Activated CD8-positive, alpha-beta T cell treated with anti-CD3 and anti-CD28 coated beads for 36 hours (primary cell): ENCODE data around the gene ENAH. TPM values are rescaled to one million over a fixed set of nuclear protein-coding genes. Genes with fewer than 3 reads are reported as not detected.
A peak's percentile ranks its signal among the peaks of the same experiment; 100 is the strongest.

ENCODE experiments used
- ATAC-seq: fragments of 200-7000 bp; cut with Tn5 transposase; one replicate; pipeline ENCODE4 v1.10.0; 2021; ENCODE audit warnings: mild to moderate bottlenecking, moderate library complexity
- CTCF ChIA-PET: fragments of 350-600 bp; sonication (Branson Sonifier 250); formaldehyde crosslinking; loops from one replicate; lab custom pipeline; 2021; ENCODE audit warnings: antibody characterized with exemption; lab: Charles Lee
- POLR2A ChIA-PET: fragments of 350-600 bp; sonication (Branson Sonifier 250); formaldehyde crosslinking; loops from one replicate; lab custom pipeline; 2021; ENCODE audit warnings: antibody characterized with exemption; lab: Charles Lee
- DNase-seq: peaks from one replicate; pipeline ENCODE4 v3.0.0-alpha.2; 2020
- H3K27ac Mint-ChIP-seq: one replicate; pipeline ENCODE4 v1.8.0; 2021; ENCODE audit warnings: mild to moderate bottlenecking, mixed read lengths
- H3K27me3 Mint-ChIP-seq: one replicate; pipeline ENCODE4 v1.8.0; 2021; ENCODE audit warnings: mixed read lengths
- H3K36me3 Mint-ChIP-seq: one replicate; pipeline ENCODE4 v1.8.0; 2021; ENCODE audit warnings: low read depth, mixed read lengths
- H3K4me1 Mint-ChIP-seq: one replicate; pipeline ENCODE4 v1.8.0; 2021; ENCODE audit warnings: low read depth, mixed read lengths
- H3K4me3 Mint-ChIP-seq: one replicate; pipeline ENCODE4 v1.8.0; 2021; ENCODE audit warnings: mild to moderate bottlenecking, moderate library complexity, mixed read lengths
- H3K9me3 Mint-ChIP-seq: one replicate; pipeline ENCODE4 v1.8.0; 2021; ENCODE audit warnings: mixed read lengths
- intact Hi-C: fragments of 100-400 bp; cut with micrococcal nuclease; formaldehyde crosslinking; loops from one replicate; pipeline ENCODE4 v1.10.0; 2022
- total RNA-seq, 2 experiments: library from RNA; stranded (reverse); gene quantifications; one replicate each; pipeline ENCODE4 v1.2.3, GENCODE V29; 2021
- TF ChIP-seq, protein P1 (sequence below): fragments of 200-600 bp; IDR thresholded peaks from one replicate; pipeline ENCODE4 v1.8.0; 2022; ENCODE audit warnings: antibody characterized with exemption, mild to moderate bottlenecking

Gene ENAH
- total RNA-seq, 2 experiments from 2014 or later, result 0.51 to 0.65 TPM

DNA sequence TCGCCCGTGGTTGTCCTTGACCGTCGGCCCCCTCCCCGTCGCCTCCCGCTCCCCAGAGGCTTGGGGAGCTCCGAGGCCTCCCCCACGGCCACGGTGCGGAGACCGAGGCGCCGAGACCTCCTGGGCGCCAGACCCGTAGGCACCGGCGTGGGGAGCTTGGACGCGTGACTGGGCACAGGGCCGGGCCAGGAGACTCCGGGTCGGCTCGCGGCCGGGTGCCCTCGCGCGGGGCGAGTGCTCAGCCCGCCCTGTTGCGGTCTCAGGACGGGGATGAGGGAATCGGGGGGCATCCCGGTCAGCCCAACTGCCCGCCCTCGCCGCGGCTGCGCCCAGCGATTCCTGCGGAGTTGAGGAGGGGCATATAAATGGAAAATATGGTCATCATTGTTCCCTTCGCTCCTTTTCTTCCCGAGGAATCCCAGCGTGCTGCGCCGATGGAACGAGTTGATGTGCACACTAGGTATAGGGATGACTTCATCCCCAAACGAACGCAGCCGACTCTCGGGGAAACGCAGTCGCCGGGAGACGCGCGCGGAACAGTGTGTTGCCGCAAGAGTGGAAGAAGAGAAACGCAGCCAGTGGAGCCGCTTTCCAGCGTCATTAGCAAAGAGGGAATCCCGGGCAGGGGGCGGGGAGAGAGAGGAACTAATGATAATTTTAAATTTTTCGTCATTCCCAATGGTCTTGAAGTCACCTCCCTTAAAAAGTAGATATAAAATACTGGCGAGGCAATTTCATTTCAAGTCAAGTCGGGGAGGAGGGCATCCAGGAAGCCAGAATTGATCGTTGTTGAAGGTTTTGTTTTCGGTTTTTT, 747 bp upstream of the ENAH start:
- TF ChIP-seq, protein P1, sequence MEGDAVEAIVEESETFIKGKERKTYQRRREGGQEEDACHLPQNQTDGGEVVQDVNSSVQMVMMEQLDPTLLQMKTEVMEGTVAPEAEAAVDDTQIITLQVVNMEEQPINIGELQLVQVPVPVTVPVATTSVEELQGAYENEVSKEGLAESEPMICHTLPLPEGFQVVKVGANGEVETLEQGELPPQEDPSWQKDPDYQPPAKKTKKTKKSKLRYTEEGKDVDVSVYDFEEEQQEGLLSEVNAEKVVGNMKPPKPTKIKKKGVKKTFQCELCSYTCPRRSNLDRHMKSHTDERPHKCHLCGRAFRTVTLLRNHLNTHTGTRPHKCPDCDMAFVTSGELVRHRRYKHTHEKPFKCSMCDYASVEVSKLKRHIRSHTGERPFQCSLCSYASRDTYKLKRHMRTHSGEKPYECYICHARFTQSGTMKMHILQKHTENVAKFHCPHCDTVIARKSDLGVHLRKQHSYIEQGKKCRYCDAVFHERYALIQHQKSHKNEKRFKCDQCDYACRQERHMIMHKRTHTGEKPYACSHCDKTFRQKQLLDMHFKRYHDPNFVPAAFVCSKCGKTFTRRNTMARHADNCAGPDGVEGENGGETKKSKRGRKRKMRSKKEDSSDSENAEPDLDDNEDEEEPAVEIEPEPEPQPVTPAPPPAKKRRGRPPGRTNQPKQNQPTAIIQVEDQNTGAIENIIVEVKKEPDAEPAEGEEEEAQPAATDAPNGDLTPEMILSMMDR, result no peak
- DNase-seq (peak; percentile 24), ATAC-seq (peak; percentile 43)
- Mint-ChIP-seq H3K9me3 (no peaks in the 10 kb centered on the region), H3K36me3 (no peaks in the 10 kb centered on the region), H3K4me3 (peak overlapping the region; percentile 66), H3K4me1 (peaks cover 8% of the 10 kb centered on the region), H3K27ac (no peak overlapping the region), H3K27me3 (peaks cover 29% of the 10 kb centered on the region)
- POLR2A ChIA-PET, result no interaction called here
- CTCF ChIA-PET, result interaction anchor here (1.5 to 1.6 kb wide), 2 partner anchors 30 to 179 kb away, joined by 3 to 6 read pairs; no protein-coding TSS in a partner anchor
- intact Hi-C loops, result no loop called here

DNA sequence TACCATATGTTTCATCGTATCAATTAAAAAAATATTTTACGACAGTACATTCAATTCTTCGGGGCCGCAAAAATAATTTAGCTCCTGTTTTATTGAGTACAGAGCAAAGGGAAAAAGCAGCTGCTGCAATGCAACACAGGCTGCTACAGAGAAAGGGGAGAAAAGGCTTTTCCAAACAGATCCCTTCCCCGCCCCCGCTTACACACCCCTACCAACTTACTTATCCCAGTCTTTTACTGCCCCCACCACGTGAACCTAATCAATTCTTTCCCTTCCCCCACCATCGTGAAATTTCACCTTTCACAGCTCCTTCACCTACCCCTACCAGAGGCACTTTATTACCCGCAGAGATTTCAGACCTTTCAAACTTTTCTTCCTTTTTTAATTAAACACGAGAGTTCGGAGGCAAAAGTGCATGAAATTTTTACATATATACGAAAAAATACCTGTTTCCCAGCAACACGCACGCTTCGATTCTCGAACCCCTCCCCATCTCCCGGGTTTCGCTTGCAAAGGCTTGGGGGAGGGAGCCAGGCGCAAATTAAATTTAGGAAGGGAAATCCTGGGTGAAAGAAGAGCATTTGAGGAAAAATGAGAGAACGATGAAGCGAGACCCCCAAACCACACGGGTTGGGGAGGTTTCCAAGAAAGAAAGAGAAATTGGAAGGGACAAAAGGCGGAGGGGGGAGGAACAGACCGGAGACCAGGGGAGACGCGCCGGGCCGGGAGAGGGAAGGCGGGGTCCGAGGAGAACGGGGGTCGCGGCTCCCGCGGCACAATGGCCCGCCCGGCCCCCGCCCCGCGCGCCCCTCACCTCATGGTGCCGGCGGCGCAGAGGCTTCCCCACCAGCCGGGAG, 823 bp downstream of the ENAH start:
- no peaks in the 10 kb centered on the region for H3K9me3 Mint-ChIP-seq
- ChIA-PET CTCF (interaction anchor here (0.6 to 0.9 kb wide), 3 partner anchors 14 to 1585 kb away, joined by 3 to 4 read pairs (median 3); no protein-coding TSS in a partner anchor), POLR2A (interaction anchor here (1.0 kb wide), 1 partner anchor 126 kb away, joined by 5 read pairs; the partner anchor contains the start of gene SRP9)
- H3K27me3 Mint-ChIP-seq, result peaks cover 36% of the 10 kb centered on the region
- intact Hi-C loops, result no loop called here
- DNase-seq (no peak), ATAC-seq (no peak)
- TF ChIP-seq, protein P1, result no peak
- no peaks in the 10 kb centered on the region for H3K36me3 Mint-ChIP-seq
- H3K4me1 Mint-ChIP-seq, result peaks cover 8% of the 10 kb centered on the region
- no peak overlapping the region for H3K27ac Mint-ChIP-seq
- H3K4me3 Mint-ChIP-seq, result peak overlapping the region; percentile 79

DNA sequence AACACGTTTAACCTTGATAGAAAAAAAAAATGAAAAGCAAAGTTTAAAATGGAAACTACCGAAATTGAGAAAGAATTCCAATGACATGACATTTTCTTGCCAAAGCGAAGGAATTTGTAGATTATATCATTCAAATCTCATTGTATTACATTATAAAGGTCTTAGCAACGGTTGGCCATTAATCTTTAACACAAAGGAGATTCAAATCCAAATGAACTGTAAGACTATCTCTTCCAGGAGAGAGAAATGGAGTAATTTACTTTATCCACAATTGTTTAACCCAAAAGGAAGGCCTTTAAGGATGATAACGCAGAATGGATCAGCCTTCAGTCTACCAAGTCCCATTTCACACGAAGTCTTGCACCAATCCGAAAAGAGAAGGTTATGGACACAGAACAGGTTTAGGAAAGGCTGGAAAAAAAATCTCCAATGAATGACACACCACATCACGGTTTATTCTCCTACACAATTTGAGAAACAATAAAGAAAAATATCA, 1.5 kb downstream of the ENAH start:
- no peak for ATAC-seq
- intact Hi-C loops, result no loop called here
- H3K27me3 Mint-ChIP-seq, result peaks cover 36% of the 10 kb centered on the region
- CTCF ChIA-PET, result interaction anchor here (0.6 to 0.9 kb wide), 2 partner anchors 30 to 1585 kb away, joined by 3 to 4 read pairs; no protein-coding TSS in a partner anchor
- DNase-seq, result no peak
- no peaks in the 10 kb centered on the region for H3K36me3 Mint-ChIP-seq
- no peak overlapping the region for H3K27ac Mint-ChIP-seq
- POLR2A ChIA-PET, result no interaction called here
- TF ChIP-seq, protein P1, result no peak
- H3K4me1 Mint-ChIP-seq, result peaks cover 8% of the 10 kb centered on the region
- H3K4me3 Mint-ChIP-seq, result peak overlapping the region; percentile 79
- no peaks in the 10 kb centered on the region for H3K9me3 Mint-ChIP-seq

DNA sequence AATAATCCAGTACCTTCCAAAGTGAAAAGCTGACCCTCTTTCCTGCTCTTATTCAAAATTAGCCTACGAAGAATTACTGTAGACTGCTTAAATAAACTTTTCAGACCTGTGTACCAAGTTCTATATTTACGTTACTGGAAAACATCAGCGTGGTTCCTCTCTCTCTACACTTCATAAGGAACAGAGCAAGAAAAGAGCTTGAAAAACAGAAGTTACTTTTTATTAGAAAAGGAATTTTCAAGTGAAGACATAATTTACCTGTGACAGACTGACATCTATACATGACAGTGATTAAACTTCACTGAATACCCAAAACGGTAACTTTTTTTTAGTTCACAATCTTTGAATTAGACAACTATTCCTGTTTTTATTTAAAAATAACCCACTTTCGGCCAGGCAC, 2.7 kb downstream of the ENAH start:
- intact Hi-C loops, result no loop called here
- CTCF ChIA-PET, result no interaction called here
- H3K27me3 Mint-ChIP-seq, result peaks cover 39% of the 10 kb centered on the region

More for the DNA sequence above, 2.7 kb downstream of the ENAH start:
- no peaks in the 10 kb centered on the region for H3K36me3 Mint-ChIP-seq
- H3K27ac Mint-ChIP-seq, result no peak overlapping the region
- TF ChIP-seq, protein P1, result no peak
- POLR2A ChIA-PET, result no interaction called here
- no peak overlapping the region for H3K4me3 Mint-ChIP-seq
- H3K4me1 Mint-ChIP-seq, result peaks cover 8% of the 10 kb centered on the region
- ATAC-seq (no peak), DNase-seq (no peak)
- H3K9me3 Mint-ChIP-seq, result no peaks in the 10 kb centered on the region
